ENCODE measurements around the gene SHISA5.
A peak's percentile ranks its signal among the peaks of the same experiment; 100 is the strongest.

SHISA5 gene

GRCh38 chr3:48426944-48427629 lies 76.9 kb downstream of the SHISA5 start:
- Histone ChIP-seq H3K27me3 (ENCODE audit: insufficient read depth, poor library complexity, severe bottlenecking) (peaks cover 2% of the 10 kb centered on the region), H3K4me3 (replicated peaks; ENCODE audit: insufficient read depth, low read length) (no peak overlapping the region), H3K27ac (replicated peaks) (no peak overlapping the region)
- no peak for TF ChIP-seq POLR2AphosphoS5 (IDR thresholded peaks at IDR 0.05; ENCODE audit: low read depth)
- DNase-seq (ENCODE audit: low read depth in 1 of 2, low spot score in 1 of 2) = no peak

GRCh38 chr3:48426401-48426909 lies 77.5 kb downstream of the SHISA5 start:
- H3K27me3 ChIP-seq (ENCODE audit: insufficient read depth, poor library complexity, severe bottlenecking) = peaks cover 2% of the 10 kb centered on the region
- no peak for DNase-seq (ENCODE audit: low read depth in 1 of 2, low spot score in 1 of 2)
- TF ChIP-seq CTCF (IDR thresholded peaks at IDR 0.05; ENCODE audit: insufficient read depth, low read length) = no peak
- TF ChIP-seq REST (IDR thresholded peaks at IDR 0.05; ENCODE audit: insufficient replicate concordance, low read depth) = no peak
- no peak for TF ChIP-seq SPI1 (IDR thresholded peaks at IDR 0.05; ENCODE audit: borderline replicate concordance, low read depth)
- TF ChIP-seq POLR2AphosphoS5 (IDR thresholded peaks at IDR 0.05; ENCODE audit: low read depth) = no peak
- TF ChIP-seq GABPA (IDR thresholded peaks at IDR 0.05; ENCODE audit: low read depth) = no peak
- H3K4me3 ChIP-seq (replicated peaks; ENCODE audit: insufficient read depth, low read length) = no peak overlapping the region
- no peak overlapping the region for H3K27ac ChIP-seq (replicated peaks)

GRCh38 chr3:48425281-48425812 lies 78.6 kb downstream of the SHISA5 start:
- H3K4me3 ChIP-seq (replicated peaks; ENCODE audit: insufficient read depth, low read length) = no peak overlapping the region
- DNase-seq (ENCODE audit: low read depth in 1 of 2, low spot score in 1 of 2) = no peak
- TF ChIP-seq GABPA (IDR thresholded peaks at IDR 0.05; ENCODE audit: low read depth) (no peak), REST (IDR thresholded peaks at IDR 0.05; ENCODE audit: insufficient replicate concordance, low read depth) (no peak), POLR2AphosphoS5 (IDR thresholded peaks at IDR 0.05; ENCODE audit: low read depth) (no peak), SPI1 (IDR thresholded peaks at IDR 0.05; ENCODE audit: borderline replicate concordance, low read depth) (no peak), CTCF (IDR thresholded peaks at IDR 0.05; ENCODE audit: insufficient read depth, low read length) (no peak)
- no peak overlapping the region for H3K27ac ChIP-seq (replicated peaks)
- H3K27me3 ChIP-seq (ENCODE audit: insufficient read depth, poor library complexity, severe bottlenecking) = peaks cover 2% of the 10 kb centered on the region

- DNase-seq (ENCODE audit: low read depth in 1 of 2, low spot score in 1 of 2) = peak in 1 of 2 experiments; percentile 41
- Histone ChIP-seq H3K27me3 (ENCODE audit: insufficient read depth, poor library complexity, severe bottlenecking) (peaks cover 2% of the 10 kb centered on the region), H3K4me3 (replicated peaks; ENCODE audit: insufficient read depth, low read length) (no peak overlapping the region), H3K27ac (replicated peaks) (no peak overlapping the region)
- no peak for TF ChIP-seq REST (IDR thresholded peaks at IDR 0.05; ENCODE audit: insufficient replicate concordance, low read depth)
- TF ChIP-seq GABPA (IDR thresholded peaks at IDR 0.05; ENCODE audit: low read depth) = no peak
- TF ChIP-seq CTCF (IDR thresholded peaks at IDR 0.05; ENCODE audit: insufficient read depth, low read length) = no peak
- TF ChIP-seq POLR2AphosphoS5 (IDR thresholded peaks at IDR 0.05; ENCODE audit: low read depth) = no peak
- no peak for TF ChIP-seq SPI1 (IDR thresholded peaks at IDR 0.05; ENCODE audit: borderline replicate concordance, low read depth)
Measured at GRCh38 chr3:48423883-48424695, 79.9 kb downstream of the SHISA5 start.
